Left hindlimb (tissue), 1 donor: ENCODE results near the gene SPATS2.
"Not testable (repeated sequence)": the region's sequence is repeated elsewhere in the genome, so short reads cannot be mapped to it uniquely, and the experiment has no call there.

Experiments used
- DNase-seq: peaks from one replicate; pipeline ENCODE4 v3.0.0-alpha.2; 2018

Gene SPATS2

GRCh38 chr12:49478949-49479664, 111.8 kb downstream of the SPATS2 start:
- DNase-seq = no peak

GRCh38 chr12:49482095-49483051, 115.1 kb downstream of the SPATS2 start:
- no peak for DNase-seq

DNA sequence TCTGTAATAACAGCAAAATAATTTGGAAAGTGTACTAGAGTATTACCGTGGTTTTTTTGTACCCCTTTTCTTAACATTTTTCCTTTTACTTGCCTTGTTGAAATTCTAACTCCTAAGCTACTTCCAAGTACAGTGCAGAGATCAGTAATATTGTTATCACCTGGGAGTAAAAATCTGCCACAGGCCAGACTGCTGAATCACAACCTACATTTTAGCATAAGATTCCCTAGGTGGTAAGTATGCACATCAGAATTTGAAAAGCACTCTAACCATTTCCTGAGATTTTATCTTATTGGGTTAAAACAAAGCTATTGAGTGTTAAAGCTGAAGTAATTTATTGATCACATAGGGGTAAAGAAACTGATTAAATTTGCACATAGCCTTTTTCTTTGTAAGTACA, 116.4 kb downstream of the SPATS2 start:
- no peak for DNase-seq

- no peak for DNase-seq
Observed at GRCh38 chr12:49487605-49488004, 120.3 kb downstream of the SPATS2 start.

DNA sequence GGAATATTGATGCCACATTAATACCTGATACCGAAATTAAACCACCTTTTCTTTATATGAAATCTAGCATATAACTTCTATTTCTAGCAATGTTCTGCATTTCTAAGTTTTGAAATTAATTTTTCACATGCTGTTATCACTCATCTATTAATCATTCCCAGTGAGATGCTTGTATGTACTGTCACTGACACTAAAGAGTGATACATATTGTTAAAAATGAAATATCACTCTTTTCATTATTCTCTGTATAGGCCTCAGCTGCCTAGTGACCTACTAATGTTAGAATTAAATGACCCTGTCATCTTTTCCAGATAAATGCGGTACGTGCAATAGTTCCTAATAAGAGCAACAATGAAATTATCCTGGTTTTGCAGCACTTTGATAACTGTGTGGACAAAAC, 121.9 kb downstream of the SPATS2 start:
- DNase-seq = no peak

DNA sequence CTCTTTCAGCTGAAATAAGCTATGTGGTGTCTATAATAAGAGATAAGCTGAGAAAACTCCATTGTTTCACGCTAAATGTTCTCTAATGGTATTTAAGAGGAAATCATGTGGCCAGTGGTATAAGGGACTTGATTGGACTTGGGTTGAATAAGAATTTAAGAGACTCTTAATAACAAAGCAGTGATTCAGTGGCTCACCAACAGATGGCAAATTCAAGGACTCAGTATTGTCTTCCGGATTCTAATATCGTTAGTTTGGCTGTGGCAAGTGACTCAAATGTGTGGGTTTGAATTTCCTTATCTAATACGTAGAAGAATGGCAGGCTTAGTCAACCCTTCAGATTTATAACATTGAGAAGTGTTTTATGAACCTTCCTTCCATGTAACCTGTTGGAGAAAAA, 122.5 kb downstream of the SPATS2 start:
- DNase-seq = no peak

DNA sequence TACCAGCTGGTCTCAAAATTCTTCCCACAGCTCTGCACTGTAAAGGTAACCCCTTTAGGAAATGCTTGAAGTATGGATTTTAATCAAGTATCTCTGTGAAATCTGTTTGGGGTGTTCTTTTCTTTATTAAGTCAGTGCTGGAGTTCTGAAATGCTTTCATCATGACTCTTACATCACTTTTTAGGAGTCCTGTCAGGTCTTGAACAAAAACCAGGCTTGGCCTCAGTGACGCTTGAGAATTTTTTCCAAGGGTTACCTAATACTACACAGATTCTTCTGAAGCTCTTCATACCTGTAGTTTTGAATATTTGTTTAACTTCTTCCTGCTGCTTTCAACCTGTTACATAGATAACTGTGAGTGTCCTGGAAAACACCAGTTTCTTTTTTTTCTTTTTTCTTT, 124.6 kb downstream of the SPATS2 start:
- no peak for DNase-seq

GRCh38 chr12:49493900-49494299, 126.6 kb downstream of the SPATS2 start:
- no peak for DNase-seq

DNA sequence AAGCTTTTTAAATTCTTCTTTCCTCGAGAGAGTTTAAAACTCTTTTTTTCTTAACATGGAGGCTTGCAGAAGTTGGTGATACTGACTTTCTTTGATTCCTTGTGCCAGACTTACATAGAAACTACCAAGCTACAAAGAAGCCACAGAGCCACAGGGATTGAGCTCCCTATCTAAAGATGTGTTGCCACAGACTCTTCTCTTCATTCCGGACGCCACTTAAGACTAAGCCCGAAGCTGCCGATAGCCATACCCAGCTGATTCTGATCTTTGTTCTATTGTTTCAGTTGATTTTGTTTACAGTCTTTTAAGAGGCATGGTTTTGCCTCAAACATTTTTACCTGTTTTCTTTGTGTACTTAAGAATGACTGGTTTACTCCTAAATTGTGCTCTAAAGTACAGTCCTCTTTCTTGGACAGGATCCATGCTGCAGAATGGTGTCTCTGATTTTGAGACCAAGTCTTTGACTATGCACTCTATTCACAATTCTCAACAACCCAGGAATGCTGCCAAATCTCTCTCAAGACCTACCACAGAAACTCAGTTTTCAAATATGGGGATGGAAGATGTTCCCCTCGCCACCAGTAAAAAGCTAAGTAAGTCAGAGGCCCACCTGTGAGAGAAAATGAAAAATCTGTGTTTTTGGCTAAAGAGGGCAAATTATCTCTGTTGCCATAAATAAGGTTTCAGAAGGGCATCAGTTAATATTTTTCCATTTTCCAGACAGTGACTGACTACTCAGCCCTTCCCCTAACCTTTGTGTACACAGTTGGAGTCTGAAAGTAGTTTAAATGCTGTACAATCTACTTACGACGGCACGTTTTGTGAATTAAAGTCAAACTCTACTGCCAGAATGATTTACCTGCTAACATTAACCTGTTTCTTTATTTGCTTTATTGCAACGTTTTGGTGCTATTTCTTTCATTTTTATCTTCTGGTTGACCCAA, 129.4 kb downstream of the SPATS2 start:
- DNase-seq = no peak

DNA sequence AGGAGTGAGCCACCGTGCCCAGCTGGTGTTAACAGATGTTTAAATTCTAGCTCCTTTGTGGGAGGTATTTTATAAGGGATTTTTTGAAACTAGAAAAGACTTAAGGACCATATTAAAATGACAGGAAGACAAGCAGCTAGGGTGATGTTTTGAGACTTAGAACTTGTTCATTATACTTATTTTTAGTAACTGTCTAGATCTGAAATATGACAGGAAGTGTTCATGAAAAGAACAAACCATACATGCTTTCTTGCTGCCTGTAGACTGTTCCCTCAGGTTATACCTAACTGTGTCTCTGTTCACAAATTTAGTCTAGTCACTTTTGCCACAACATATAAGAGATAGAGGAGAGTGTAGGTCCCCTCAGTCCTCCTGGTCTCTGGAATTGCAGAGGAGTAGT, 134.6 kb downstream of the SPATS2 start:
- DNase-seq = no peak

DNA sequence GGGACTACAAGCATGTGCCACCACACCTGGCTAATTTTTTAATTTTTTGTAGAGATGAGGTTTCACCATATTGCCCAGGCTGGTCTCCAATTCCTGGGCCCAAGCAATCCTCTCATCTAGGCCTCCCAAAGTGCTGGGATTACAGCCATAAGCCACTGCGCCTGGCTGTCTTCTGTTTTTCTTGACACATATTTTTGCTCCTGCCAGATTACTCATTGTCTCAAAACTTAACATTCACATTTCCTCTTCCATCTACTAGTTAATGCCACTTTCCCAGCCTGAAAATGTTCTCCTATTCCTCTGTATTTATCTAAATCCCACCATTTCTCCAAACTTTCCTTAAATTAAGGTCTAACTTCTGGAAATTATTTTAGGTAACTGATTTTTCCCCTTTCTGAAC, 135.3 kb downstream of the SPATS2 start:
- DNase-seq = no peak

GRCh38 chr12:49503674-49504180, 136.5 kb downstream of the SPATS2 start:
- no peak for DNase-seq

- no peak for DNase-seq
Observed at GRCh38 chr12:49505672-49506071, 138.4 kb downstream of the SPATS2 start.

DNA sequence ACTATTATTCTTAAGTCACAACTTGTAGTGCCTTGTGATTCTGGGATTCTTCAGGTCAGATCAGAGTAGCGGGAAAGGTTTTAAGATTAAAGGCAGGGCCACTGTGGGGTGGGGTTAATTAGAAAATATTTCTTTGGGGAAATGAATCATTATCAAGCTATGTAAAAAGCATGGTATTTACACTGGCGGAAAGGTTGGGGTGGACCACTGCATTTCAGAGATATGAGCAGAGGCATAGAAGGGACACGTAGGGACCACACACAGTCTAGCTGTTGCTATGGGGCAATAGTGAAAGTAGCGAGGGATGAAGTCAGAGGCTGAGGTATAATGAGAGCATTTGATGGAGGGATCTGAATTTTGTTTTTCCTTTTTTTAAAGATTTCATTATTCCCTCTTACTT, 139.9 kb downstream of the SPATS2 start:
- DNase-seq = no peak

- DNase-seq = not testable (repeated sequence)
Observed at GRCh38 chr12:49509681-49510080, 142.4 kb downstream of the SPATS2 start.

DNA sequence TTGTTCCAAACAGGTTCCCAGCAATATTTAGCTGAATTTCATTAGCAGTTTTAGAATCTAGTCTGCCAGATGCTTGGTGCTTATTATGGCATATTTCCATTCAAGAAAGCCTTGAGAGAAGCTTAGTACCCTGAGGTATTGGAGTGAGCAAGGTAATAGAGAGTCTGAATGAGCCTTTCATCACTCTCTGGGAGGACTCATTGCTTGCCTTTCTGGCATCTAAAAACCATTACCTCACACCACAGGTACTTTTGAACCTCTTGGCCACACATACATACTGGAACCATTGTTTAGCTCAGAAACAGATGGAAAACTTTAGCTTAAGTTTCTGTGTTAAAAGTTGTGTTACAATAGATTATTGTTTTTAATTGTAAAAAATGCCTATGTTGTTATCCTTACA, 144.1 kb downstream of the SPATS2 start:
- no peak for DNase-seq

DNA sequence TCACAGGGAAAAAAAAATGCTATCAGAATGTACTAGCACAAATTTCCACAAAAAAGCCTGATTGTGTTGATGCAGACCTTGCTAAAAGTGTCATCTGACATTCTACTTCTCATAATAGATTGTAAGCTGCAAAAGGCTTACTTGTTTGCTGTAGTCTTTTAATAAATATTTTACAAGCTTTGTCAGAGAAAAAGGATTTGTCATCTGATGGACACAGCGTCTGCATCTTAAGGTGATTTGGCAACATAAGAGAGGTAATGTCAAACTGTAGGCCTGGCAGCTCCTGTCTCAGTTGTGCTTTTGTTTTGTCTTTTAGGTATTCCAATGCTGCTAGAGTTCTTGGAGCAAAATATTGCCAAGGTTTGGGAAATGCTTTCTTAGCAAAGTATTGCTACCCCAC, 145.3 kb downstream of the SPATS2 start:
- DNase-seq = no peak

GRCh38 chr12:49515266-49515665, 148.0 kb downstream of the SPATS2 start:
- DNase-seq = no peak

DNA sequence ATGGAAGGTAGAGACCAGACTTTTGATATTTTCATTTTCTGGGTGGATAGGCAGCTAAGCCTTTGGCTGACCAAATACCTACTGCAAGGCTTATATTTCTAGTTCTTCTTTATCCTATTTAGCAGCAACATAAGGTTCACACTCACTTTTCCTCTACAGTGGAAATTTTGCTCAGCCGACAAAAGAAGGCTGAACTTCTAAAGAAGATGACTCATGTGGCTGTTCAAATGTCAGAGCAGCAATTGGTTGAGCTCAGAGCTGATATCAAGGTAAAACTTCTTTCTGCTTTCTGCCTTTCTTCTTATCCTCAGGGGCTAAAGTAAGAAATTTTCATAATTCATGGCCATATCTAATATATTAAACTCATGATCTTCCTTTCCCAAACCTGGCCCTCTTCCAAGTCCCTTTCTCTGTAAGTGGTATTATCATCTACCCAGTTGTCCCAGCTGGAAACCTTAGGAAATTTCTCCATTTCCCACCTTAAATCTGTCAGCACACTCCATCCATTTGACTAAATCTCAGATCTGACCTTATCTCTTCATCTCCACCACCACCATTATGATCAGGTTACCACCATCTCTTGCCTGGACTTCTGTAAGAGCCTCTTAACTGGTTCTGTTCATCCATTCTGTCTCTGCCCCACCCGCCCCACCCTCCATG, 151.8 kb downstream of the SPATS2 start:
- no peak for DNase-seq

- no peak for DNase-seq
Observed at GRCh38 chr12:49519574-49519936, 152.3 kb downstream of the SPATS2 start.

- DNase-seq = no peak
Observed at GRCh38 chr12:49521389-49521788, 154.1 kb downstream of the SPATS2 start.

DNA sequence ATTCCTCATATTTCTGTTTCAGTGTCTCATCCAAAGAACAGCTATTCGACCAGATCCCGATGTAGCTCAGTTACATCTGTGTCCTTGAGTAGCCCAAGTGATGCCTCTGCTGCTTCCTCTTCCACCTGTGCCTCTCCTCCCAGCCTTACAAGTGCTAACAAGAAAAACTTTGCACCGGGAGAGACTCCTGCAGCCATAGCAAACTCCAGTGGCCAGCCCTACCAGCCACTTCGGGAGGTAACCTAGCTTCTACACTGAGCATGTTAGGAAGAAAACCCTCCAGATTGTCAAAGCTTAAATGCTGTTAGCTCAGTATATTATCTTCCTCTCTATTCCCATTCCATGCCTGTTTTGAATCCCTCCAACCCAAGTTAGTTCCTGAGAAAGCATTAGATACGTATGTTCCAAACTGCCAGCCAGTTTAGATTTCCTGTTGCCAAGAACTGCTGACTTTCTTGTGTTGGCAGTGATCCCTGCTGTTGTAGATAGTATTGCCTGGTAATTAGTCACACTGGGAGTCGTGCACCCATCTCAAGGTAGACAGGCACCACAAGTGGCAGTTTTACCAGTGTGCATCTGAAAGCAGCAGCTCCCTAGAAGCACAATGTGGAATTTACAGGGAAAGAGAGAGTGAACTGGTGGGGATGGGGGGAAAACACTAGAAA, 157.5 kb downstream of the SPATS2 start:
- no peak for DNase-seq
